DND-41 (cell line): ENCODE data around the gene TMPRSS5.

ENCODE experiments used
- ATAC-seq: fragments of 200-7000 bp; cut with Tn5 transposase; 3 replicates; pipeline ENCODE4 v1.9.1; 2021; ENCODE audit warnings: low read depth; ENCODE audit not compliant: insufficient read depth
- DNase-seq: peaks from one replicate; pipeline ENCODE4 v3.0.0-alpha.2; 2020
- H2AFZ ChIP-seq: 2 replicates; pipeline ENCODE4 v1.6.0; 2012; ENCODE audit warnings: low read depth, low read length
- H3K27ac ChIP-seq: 2 replicates; pipeline ENCODE4 v1.5.1; 2012; ENCODE audit warnings: low read length, inconsistent platforms
- H3K27me3 ChIP-seq: fragments of 200-600 bp; sonication (generic); 2 replicates; pipeline ENCODE4 v1.6.0; 2012; ENCODE audit warnings: low read length, mild to moderate bottlenecking, inconsistent platforms; ENCODE audit not compliant: insufficient read depth, poor library complexity
- H3K36me3 ChIP-seq: 2 replicates; pipeline ENCODE4 v1.5.1; 2012; ENCODE audit warnings: low read length, inconsistent platforms; ENCODE audit not compliant: insufficient read depth
- H3K4me1 ChIP-seq: 2 replicates; pipeline ENCODE4 v1.5.1; 2012; ENCODE audit warnings: mild to moderate bottlenecking, low read length; ENCODE audit not compliant: insufficient read depth
- H3K4me2 ChIP-seq: 2 replicates; pipeline ENCODE4 v1.6.0; 2012; ENCODE audit warnings: mild to moderate bottlenecking, moderate library complexity, low read length, inconsistent platforms; ENCODE audit not compliant: insufficient read depth
- H3K4me3 ChIP-seq, 2 experiments: fragments of 200-600 bp in 1 of 2; shearing (Covaris generic) in 1 of 2; 2 replicates each; pipeline ENCODE4 v1.5.1; 2012 to 2016; ENCODE audit warnings: inconsistent platforms in 2 of 2, low read length in 2 of 2, mild to moderate bottlenecking in 2 of 2, low read depth in 1 of 2, moderate library complexity in 1 of 2
- H3K79me2 ChIP-seq: 2 replicates; pipeline ENCODE4 v1.6.0; 2012; ENCODE audit warnings: low read length, inconsistent platforms; ENCODE audit not compliant: insufficient read depth
- H3K9ac ChIP-seq: 2 replicates; pipeline ENCODE4 v1.6.0; 2012; ENCODE audit warnings: low read depth, mild to moderate bottlenecking, inconsistent platforms, low read length, moderate library complexity
- H3K9me3 ChIP-seq: 2 replicates; pipeline ENCODE4 v1.5.1; 2012; ENCODE audit warnings: low read length, moderate library complexity, mild to moderate bottlenecking, inconsistent platforms; ENCODE audit not compliant: insufficient read depth, severe bottlenecking
- H4K20me1 ChIP-seq: 2 replicates; pipeline ENCODE4 v1.6.0; 2012; ENCODE audit warnings: low read length; ENCODE audit not compliant: insufficient read depth
- EZH2 ChIP-seq: IDR thresholded peaks from 3 replicates; pipeline ENCODE4 v1.6.1; 2012; ENCODE audit warnings: borderline replicate concordance, low read depth, mild to moderate bottlenecking, moderate library complexity, low read length, inconsistent platforms; ENCODE audit not compliant: severe bottlenecking
- TF ChIP-seq, protein P1 (sequence below): IDR thresholded peaks from 2 replicates; pipeline ENCODE4 v1.5.1; 2012; ENCODE audit warnings: borderline replicate concordance, low read length, moderate library complexity, mild to moderate bottlenecking; ENCODE audit not compliant: poor library complexity, severe bottlenecking; ENCODE audit errors: extremely low read depth

TMPRSS5 gene

DNA sequence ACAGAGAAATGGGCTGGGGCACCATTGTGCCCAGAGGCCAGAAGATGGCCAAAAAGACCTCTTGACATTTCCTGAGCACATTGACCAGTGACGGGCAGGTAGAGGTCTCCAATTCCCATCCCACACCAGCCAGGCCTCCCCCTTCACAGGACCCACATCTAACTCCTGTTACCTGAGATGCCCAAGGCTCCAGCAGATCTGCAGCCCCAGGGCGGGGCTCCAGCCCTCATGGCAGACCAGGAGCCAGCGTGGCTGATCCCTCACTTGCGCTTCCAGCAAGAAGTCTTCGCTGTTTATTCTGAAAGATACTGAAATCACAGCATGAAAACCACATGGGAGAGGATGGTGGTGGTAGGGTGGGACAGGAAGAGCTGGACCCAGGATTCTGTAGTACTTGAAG, 9.0 kb downstream of the TMPRSS5 start:
- no peaks in the 10 kb centered on the region for H3K27me3 ChIP-seq
- H2AFZ ChIP-seq, result no peak overlapping the region
- no peak for ATAC-seq
- H3K4me1 ChIP-seq, result no peaks in the 10 kb centered on the region
- no peaks in the 10 kb centered on the region for H3K79me2 ChIP-seq
- no peak overlapping the region for H3K4me3 ChIP-seq
- TF ChIP-seq, protein P1, sequence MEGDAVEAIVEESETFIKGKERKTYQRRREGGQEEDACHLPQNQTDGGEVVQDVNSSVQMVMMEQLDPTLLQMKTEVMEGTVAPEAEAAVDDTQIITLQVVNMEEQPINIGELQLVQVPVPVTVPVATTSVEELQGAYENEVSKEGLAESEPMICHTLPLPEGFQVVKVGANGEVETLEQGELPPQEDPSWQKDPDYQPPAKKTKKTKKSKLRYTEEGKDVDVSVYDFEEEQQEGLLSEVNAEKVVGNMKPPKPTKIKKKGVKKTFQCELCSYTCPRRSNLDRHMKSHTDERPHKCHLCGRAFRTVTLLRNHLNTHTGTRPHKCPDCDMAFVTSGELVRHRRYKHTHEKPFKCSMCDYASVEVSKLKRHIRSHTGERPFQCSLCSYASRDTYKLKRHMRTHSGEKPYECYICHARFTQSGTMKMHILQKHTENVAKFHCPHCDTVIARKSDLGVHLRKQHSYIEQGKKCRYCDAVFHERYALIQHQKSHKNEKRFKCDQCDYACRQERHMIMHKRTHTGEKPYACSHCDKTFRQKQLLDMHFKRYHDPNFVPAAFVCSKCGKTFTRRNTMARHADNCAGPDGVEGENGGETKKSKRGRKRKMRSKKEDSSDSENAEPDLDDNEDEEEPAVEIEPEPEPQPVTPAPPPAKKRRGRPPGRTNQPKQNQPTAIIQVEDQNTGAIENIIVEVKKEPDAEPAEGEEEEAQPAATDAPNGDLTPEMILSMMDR, result no peak
- no peak for TF ChIP-seq EZH2
- no peak overlapping the region for H3K27ac ChIP-seq
- no peaks in the 10 kb centered on the region for H4K20me1 ChIP-seq
- H3K9me3 ChIP-seq, result no peaks in the 10 kb centered on the region
- no peak overlapping the region for H3K4me2 ChIP-seq
- H3K9ac ChIP-seq, result no peak overlapping the region
- DNase-seq, result no peak
- no peaks in the 10 kb centered on the region for H3K36me3 ChIP-seq

DNA sequence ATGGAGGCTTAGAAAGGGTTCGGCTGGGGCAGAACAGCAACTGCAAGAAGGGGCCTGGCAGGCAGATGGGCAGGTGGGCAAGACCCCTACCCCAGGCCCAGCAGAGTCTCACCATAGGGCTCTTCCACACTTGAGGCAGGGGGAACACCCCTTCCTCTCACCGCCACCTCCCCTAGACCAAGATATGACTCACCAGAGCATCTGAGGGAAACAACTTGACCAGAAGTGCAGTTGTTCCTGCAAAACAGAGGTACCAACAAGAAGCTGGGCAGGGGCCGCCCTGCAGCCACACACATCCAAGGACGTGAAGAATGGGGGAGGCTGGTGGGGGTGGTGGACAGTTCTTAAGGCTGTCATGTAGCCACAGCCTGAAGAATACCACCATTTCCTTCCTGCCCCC, 10.9 kb downstream of the TMPRSS5 start:
- H3K9ac ChIP-seq, result no peak overlapping the region
- no peak for ATAC-seq
- H2AFZ ChIP-seq, result no peak overlapping the region
- H3K79me2 ChIP-seq, result no peaks in the 10 kb centered on the region
- H3K27me3 ChIP-seq, result no peaks in the 10 kb centered on the region
- no peak overlapping the region for H3K4me3 ChIP-seq
- H3K4me2 ChIP-seq, result no peak overlapping the region
- H4K20me1 ChIP-seq, result no peaks in the 10 kb centered on the region
- TF ChIP-seq, protein P1, result no peak
- no peak for TF ChIP-seq EZH2
- no peak overlapping the region for H3K27ac ChIP-seq
- no peaks in the 10 kb centered on the region for H3K9me3 ChIP-seq
- H3K36me3 ChIP-seq, result no peaks in the 10 kb centered on the region
- no peaks in the 10 kb centered on the region for H3K4me1 ChIP-seq
- DNase-seq, result no peak

DNA sequence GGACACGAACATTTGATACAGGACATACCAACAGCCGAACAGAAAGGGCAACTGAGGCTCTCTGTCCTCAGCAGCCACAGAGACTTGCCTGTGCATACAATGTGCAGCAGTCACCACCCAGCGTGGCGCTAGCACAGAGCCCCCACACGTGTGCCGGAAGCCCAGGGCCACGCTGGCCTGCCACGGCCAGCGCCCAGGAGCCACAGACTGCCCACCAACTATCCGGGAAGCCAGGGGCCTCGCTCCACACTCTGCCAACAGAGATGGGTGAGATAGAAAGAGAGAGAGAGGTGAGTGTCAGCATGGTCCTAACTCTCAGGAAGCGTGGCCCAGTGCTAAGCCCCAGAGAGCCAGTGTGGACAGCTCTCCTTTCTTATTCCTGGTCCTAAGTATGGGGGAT, 11.7 kb downstream of the TMPRSS5 start:
- ATAC-seq (no peak), DNase-seq (no peak)
- Histone ChIP-seq H3K27me3 (no peaks in the 10 kb centered on the region), H3K4me3 (no peak overlapping the region), H3K36me3 (no peaks in the 10 kb centered on the region), H3K4me2 (no peak overlapping the region), H3K9ac (no peak overlapping the region), H3K79me2 (no peaks in the 10 kb centered on the region), H4K20me1 (no peaks in the 10 kb centered on the region), H3K4me1 (no peaks in the 10 kb centered on the region), H2AFZ (no peak overlapping the region), H3K9me3 (no peaks in the 10 kb centered on the region), H3K27ac (no peak overlapping the region)
- TF ChIP-seq, protein P1, result no peak
- no peak for TF ChIP-seq EZH2

DNA sequence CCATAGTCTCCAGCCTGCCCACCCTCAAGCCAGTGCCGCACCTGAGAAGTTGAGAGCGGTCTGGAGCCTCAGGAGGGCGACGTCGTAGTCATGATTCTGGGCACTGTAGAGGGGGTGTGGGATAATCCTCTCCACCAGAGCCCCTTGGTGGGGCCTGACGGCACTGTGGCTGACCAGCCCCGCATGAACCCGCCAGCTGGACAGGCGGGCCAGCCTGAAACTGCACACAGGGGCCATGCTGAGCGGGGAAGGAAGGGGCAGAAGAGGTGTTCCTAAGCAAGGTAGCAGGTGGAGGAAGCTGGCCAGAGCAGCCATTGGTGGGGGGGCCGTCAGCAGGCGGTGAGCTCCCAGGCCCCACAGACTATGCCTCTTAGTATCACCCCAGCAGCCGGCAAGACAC, 13.1 kb downstream of the TMPRSS5 start:
- H3K27me3 ChIP-seq, result no peaks in the 10 kb centered on the region
- DNase-seq (no peak), ATAC-seq (no peak)

More for the DNA sequence above, 13.1 kb downstream of the TMPRSS5 start:
- no peaks in the 10 kb centered on the region for H4K20me1 ChIP-seq
- H3K79me2 ChIP-seq, result no peaks in the 10 kb centered on the region
- H3K9me3 ChIP-seq, result no peaks in the 10 kb centered on the region
- H3K4me2 ChIP-seq, result no peak overlapping the region
- no peak overlapping the region for H2AFZ ChIP-seq
- TF ChIP-seq, protein P1, result no peak
- TF ChIP-seq EZH2, result no peak
- no peak overlapping the region for H3K4me3 ChIP-seq
- H3K36me3 ChIP-seq, result no peaks in the 10 kb centered on the region
- H3K9ac ChIP-seq, result no peak overlapping the region
- H3K27ac ChIP-seq, result no peak overlapping the region
- H3K4me1 ChIP-seq, result no peaks in the 10 kb centered on the region
